ENCODE measurements around the gene HOXA7.

The HOXA7 gene

GRCh38 chr7:27170426-27171324, 14.2 kb upstream of the HOXA7 start:
- no peak for DNase-seq (ENCODE audit: low spot score)

- DNase-seq (ENCODE audit: low spot score) = no peak
Observed at GRCh38 chr7:27169658-27170425, 13.4 kb upstream of the HOXA7 start.

- DNase-seq (ENCODE audit: low spot score) = no peak
Observed at GRCh38 chr7:27168265-27168947, 11.9 kb upstream of the HOXA7 start.

DNA sequence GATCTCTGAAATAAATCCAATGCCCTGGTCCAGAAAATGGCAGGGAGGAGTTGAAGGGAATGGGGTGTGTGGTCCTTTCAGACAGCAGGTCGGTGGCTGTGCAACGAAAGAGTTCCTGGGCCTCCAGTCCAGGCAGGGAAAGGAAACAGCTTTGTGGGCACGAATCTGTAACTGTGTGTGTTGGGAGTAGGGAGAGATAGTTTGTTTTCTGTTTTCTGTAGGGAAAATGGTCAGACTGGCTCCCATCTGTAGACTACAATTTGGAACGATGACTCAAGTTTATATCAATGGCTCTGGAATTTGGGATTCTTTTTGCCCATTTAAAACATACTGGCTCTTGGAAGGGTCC, 11.4 kb upstream of the HOXA7 start:
- no peak for DNase-seq (ENCODE audit: low spot score)

GRCh38 chr7:27166531-27167505, 10.3 kb upstream of the HOXA7 start:
- no peak for DNase-seq (ENCODE audit: low spot score)

DNA sequence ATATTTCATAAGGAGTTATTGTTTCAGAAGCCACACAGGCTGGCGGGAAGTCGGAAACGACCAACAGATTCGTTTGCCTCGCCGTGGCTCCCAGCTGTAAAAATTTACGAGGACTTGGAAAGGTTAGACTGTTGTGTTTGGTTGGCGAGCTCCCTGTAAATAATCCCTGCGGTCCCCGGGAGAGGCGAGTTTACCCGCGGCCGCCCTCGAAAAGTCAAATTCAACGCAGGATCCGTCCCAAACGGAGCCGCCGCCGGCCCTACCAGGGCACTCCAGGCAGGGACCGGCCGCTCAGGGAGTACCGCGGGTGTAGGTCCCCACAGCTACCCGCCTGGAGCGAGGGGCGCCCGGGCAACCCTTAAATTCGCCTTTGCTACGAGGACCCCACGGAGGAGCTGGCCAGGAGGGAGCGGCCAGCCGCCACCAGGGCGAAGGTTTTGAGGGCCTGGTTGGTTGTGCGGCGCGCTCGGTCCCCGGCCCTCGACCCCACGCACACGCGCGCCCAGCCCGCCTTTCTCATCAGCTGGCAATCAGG, 9.6 kb upstream of the HOXA7 start:
- no peak for DNase-seq (ENCODE audit: low spot score)

DNA sequence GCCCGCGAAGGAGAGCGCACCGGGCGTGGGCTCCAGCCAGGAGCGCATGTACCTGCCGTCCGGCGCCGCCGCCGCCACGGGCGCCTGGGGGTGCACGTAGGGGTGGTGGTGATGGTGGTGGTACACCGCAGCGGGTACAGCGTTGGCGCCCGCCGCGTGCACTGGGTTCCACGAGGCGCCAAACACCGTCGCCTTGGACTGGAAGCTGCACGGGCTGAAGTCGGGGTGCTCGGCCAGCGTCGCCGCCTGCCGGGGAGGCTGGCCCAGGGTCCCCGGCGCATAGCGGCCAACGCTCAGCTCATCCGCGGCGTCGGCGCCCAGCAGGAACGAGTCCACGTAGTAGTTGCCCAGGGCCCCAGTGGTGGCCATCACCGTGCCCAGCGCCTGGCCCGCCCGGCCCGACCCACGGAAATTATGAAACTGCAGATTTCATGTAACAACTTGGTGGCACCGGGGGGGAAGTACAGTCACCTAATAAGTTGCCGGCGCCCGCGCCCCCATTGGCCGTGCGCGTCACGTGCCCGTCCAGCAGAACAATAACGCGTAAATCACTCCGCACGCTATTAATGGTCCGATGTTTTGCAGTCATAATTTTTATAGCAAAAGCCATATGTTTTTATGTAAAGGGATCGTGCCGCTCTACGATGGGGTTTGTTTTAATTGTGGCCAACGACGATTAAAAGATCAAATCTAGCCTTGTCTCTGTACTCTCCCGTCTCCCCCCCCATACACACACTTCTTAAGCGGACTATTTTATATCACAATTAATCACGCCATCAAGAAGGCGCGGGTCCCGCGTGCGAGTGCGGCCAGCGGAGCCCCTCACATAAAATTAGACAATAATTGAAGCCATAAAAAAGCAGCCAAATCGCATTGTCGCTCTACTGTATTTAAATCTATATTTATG, 8.9 kb upstream of the HOXA7 start, which contains the start of gene HOXA9:
HOXA9 (minus strand) TSS at position 449 of the 907 bp plus-strand sequence; CDS start at position 369, 80 bp downstream.
- DNase-seq (ENCODE audit: low spot score) = peak; percentile 84

GRCh38 chr7:27164367-27165088, 8.1 kb upstream of the HOXA7 start:
- DNase-seq (ENCODE audit: low spot score) = no peak

DNA sequence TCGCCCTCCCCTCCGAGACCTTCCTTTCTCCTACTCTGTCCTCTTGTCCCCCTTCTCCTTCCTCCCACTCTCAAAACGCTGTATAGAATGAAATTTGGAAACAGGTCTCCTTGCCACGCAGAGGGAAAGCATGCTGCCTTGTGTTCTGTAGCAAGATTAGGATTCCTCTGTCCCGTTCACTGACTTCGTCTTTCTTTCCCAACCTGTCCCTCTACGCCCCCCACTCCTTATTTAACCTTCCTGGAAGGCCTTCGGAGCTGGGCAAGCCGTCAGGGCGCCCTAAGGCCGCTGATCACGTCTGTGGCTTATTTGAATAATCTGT, 7.5 kb upstream of the HOXA7 start:
- no peak for DNase-seq (ENCODE audit: low spot score)

DNA sequence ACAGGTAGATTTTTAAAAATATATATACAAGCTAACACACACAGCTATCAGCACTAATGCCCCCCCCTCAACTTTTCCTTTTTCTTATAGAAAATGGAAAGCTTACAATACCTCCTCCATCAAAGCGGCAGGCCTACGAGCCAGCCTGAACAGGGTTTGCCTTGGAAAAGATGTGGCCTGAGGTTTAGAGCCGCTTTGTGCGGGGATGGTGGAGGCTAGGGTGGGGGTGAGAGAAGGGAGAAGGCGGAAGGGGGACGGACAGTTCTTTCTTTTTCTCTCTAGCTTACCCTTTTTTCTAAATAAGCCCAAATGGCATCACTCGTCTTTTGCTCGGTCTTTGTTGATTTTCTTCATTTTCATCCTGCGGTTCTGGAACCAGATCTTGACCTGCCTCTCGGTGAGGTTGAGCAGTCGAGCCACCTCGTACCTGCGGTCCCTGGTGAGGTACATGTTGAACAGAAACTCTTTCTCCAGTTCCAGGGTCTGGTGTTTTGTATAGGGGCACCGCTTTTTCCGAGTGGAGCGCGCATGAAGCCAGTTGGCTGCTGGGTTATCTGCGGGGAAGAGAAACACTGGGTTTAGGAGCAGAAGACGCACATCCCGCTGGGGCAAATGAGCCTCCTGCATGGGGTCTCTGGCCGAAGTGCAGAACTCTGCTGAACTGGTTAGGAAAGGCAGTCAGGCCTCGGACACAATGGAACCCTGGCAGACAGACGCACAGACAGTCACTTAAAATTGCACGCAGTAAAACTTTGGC, 7.0 kb upstream of the HOXA7 start:
- no peak for DNase-seq (ENCODE audit: low spot score)

DNA sequence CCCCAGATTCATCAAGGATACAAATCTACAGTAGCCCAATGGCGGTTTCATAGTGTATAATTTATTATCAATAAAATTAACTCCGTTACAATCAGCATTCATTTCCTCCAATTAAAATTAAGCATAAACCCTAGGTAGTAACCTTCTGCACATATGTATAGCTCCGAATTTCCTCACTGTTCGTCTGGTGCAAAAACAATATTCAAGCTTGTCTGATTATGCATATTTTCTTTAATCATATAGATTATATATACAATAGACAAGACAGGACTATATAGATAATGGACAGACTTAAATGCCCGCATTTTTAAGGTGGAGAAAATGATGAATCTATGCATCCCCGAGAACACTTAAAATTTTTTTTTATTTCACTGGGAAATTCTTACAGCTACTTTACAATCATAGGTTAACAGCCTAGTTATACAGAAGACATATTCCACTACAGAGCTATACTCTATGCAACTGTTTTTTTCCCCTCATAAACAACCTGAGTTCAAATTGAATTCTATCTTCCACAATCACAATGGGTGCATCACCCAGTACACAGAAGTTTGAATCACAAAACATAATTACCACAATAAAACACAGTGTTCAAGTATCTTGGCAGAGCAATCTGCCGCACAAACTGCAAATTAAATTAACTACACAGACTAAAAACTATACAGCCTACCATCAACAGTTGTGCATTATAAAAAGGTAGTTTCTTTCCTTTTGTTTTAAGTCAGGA, 6.2 kb upstream of the HOXA7 start:
- DNase-seq (ENCODE audit: low spot score) = no peak

DNA sequence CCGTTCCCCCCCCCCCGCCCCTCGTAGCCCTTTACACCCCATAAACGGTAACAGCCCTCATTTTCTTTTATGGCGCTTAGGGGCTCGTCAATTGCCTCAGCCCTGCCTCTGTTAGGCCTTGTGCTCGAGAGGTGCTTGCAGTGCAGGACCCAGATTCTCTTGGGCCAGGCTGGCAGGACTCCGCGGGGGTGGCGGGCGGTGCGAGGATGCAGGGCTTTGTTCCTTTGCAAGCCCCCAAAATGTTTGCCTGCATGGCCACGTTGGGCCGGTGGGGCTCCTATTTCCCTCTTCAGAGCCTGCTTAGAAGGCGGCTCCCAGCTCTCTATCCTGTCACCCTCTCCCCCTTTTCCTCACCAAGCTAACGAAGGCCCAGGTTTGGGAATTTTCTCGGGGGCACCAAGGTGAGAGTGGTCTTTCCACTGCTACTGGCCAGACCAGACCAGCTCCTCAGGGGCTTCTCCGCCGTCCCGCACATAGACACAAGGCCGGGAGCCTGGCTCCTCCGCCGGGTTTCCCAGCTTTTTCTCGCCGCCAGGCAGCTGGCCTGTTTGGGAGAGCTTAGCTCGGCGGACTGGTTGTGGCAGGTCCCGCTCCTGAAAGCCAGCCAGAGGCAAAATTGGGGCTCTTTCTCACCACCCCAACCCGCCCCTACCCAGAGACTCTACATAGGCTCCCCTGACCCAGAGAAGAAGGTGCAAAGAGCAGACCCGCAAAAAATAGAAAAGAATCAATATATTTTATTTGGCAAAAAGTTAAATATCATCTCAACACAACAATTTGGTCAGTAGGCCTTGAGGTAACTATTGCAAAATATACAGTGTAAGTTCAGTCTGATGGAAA, 5.5 kb upstream of the HOXA7 start:
- DNase-seq (ENCODE audit: low spot score) = no peak

DNA sequence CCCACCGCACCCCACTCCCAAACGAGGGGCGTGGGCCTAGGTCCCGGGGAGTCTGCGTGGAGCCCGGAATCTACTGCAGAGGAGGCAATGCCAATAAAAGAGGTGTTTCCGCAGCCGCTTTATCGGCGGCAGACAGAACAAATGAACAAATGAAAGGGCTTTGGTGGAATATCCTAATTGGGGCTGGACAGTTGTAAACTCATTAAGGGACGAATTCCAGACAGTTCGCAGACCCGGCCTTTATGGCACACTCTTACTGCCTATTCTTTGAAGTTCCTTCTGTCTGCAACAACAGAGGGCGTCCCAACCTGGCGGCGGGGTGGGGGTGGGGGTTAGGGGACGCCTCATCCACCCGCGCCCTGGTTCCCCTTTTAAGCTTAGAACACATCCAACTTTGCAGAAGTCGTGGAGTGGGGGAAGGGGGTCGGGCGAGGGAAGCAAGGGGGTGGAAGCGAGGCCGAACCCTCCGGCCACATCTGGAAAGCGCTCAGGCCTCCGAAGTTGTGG, 4.8 kb upstream of the HOXA7 start:
- no peak for DNase-seq (ENCODE audit: low spot score)

DNA sequence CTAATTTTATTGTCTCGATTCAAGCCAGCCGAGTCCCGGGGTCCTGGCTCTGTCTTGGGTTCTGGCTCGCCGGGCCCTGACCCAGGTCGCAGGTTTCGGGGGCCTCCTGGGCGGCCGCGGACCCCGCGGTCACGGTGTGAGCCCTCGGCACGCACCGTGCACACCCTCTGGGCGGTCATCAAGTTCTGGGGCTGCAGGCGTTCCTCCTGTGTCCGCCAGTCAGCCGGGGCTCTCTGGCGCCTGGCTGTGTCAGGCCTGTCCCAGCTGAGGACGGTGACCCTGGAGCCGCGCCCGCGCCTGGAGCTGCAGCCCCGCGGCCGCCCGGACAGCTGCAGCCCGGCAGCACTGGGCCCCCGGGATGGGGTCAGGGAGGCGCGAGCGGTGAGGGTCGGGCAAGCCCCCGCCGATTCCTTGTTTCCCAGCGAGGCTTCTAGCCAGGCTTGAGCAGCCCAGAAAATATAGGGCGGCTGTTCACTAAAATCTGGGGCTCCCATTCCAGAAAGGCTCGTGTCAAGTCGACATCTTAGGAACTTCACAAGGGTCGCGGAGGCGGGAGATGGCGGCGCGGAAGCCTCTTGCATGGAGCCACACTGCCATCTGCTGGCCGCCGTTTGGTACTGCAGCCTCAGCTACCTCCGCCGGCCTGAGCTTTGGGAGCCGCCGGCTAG, 4.2 kb upstream of the HOXA7 start:
- DNase-seq (ENCODE audit: low spot score) = peak; percentile 72

DNA sequence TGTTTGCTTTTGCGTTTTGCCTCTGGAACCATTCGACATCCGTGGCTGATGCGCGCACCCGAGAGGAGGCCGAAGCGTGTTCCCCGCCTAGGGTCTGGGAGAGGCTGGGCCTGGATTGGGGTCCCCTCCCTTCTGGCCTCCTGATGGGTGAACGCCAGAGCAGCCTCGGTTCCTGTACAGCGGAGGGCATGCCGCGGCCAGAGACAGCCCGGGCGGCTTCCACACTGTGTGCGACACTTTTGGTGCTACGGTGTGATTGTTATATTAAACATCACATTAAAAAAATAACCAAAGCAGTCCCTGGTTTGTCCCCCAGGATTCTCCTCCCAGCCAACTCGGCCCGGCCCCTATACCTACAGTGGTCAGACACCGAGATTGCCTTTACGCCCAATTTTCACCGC, 3.7 kb upstream of the HOXA7 start:
- no peak for DNase-seq (ENCODE audit: low spot score)

Measured in AG08395 (cell line).